GM10847 (cell line): Measurements from ENCODE around the gene MAGEA6.
"Not testable (repeated sequence)": the region's sequence is repeated elsewhere in the genome, so short reads cannot be mapped to it uniquely, and the experiment has no call there.

Source experiments
- POLR2A ChIP-seq: IDR thresholded peaks from 2 replicates; pipeline ENCODE4 v1.6.1; 2011; ENCODE audit not compliant: insufficient read length; ENCODE audit errors: extremely low read depth

Gene MAGEA6

GRCh38 chrX:152769549-152770289 is at the start of gene MAGEA6:
Gene MAGEA6, minus strand, starts transcription at chrX:152769689. Its CDS starts 2,039 bp downstream, at chrX:152767650.
- not testable (repeated sequence) for TF ChIP-seq POLR2A

GRCh38 chrX:152819266-152819665 is 49.8 kb upstream of the MAGEA6 start:
- TF ChIP-seq POLR2A, result no peak

- no peak for TF ChIP-seq POLR2A
Observed at GRCh38 chrX:152818356-152818755, 48.9 kb upstream of the MAGEA6 start.

- TF ChIP-seq POLR2A, result no peak
Observed at GRCh38 chrX:152817078-152817764, 47.7 kb upstream of the MAGEA6 start.

- TF ChIP-seq POLR2A, result no peak
Observed at GRCh38 chrX:152814048-152814447, 44.6 kb upstream of the MAGEA6 start.

- TF ChIP-seq POLR2A, result no peak
Observed at GRCh38 chrX:152813206-152813605, 43.7 kb upstream of the MAGEA6 start.

- TF ChIP-seq POLR2A, result no peak
Observed at GRCh38 chrX:152810403-152810802, 40.9 kb upstream of the MAGEA6 start.

- no peak for TF ChIP-seq POLR2A
Observed at GRCh38 chrX:152806035-152806434, 36.5 kb upstream of the MAGEA6 start.

- no peak for TF ChIP-seq POLR2A
Observed at GRCh38 chrX:152798945-152799344, 29.5 kb upstream of the MAGEA6 start.

GRCh38 chrX:152758918-152759317 is 10.6 kb downstream of the MAGEA6 start, which contains the start of gene CSAG3:
Gene CSAG3, plus strand, starts transcription at chrX:152759218.
- not testable (repeated sequence) for TF ChIP-seq POLR2A

GRCh38 chrX:152753686-152754650 is 15.5 kb downstream of the MAGEA6 start, which contains the start of gene MAGEA2:
Gene MAGEA2, minus strand, starts transcription at chrX:152753842. Its CDS starts 2,479 bp downstream, at chrX:152751363.
- not testable (repeated sequence) for TF ChIP-seq POLR2A

GRCh38 chrX:152738560-152738959 is 30.9 kb downstream of the MAGEA6 start:
- no peak for TF ChIP-seq POLR2A

GRCh38 chrX:152735860-152736511 is 33.5 kb downstream of the MAGEA6 start:
- TF ChIP-seq POLR2A, result no peak

- TF ChIP-seq POLR2A, result no peak
Observed at GRCh38 chrX:152735101-152735500, 34.4 kb downstream of the MAGEA6 start.
